Activated T-helper 1 cell treated with anti-CD3 and anti-CD28 coated beads, Interleukin-12 subunit alpha, Interleukin-12 subunit beta, Interleukin-2, Interleukin-4 antibody, amounts not matched to agents 30 ng/mL and 10 ng/mL and 1 ng/mL, durations not matched to agents 14 hours and 24 hours and 36 hours (primary cell): Measurements from ENCODE around the gene COPZ2. TPM values are rescaled to one million over a fixed set of nuclear protein-coding genes. Genes with fewer than 3 reads are reported as not detected.
"Not testable (repeated sequence)": the region's sequence is repeated elsewhere in the genome, so short reads cannot be mapped to it uniquely, and the experiment has no call there.

Source experiments
- DNase-seq: peaks from one replicate; pipeline ENCODE4 v3.0.0; 2021; ENCODE audit warnings: low spot score
- H3K27ac Mint-ChIP-seq: one replicate; pipeline ENCODE4 v1.8.0; 2021; ENCODE audit warnings: mild to moderate bottlenecking, mixed read lengths
- H3K27me3 Mint-ChIP-seq: one replicate; pipeline ENCODE4 v1.8.0; 2022; ENCODE audit warnings: mild to moderate bottlenecking, moderate library complexity, mixed read lengths; ENCODE audit not compliant: insufficient read depth
- H3K36me3 Mint-ChIP-seq: one replicate; pipeline ENCODE4 v1.8.0; 2021; ENCODE audit warnings: low read depth, mixed read lengths
- H3K4me1 Mint-ChIP-seq: one replicate; pipeline ENCODE4 v1.8.0; 2021; ENCODE audit warnings: low read depth, mixed read lengths
- H3K4me3 Mint-ChIP-seq: one replicate; pipeline ENCODE4 v1.8.0; 2021; ENCODE audit warnings: mild to moderate bottlenecking, moderate library complexity, mixed read lengths
- H3K9me3 Mint-ChIP-seq: one replicate; pipeline ENCODE4 v1.8.0; 2021; ENCODE audit warnings: mixed read lengths
- intact Hi-C: fragments of 100-400 bp; cut with micrococcal nuclease; formaldehyde crosslinking; loops from one replicate; pipeline ENCODE4 v1.15.1; 2024
- total RNA-seq: library from RNA; stranded (reverse); gene quantifications from 2 replicates; pipeline ENCODE4 v1.2.3, GENCODE V29; 2022

Gene COPZ2
- total RNA-seq, 1 donor from 2014 or later, result 3.4 TPM

GRCh38 chr17:48010193-48010592, 27.4 kb downstream of the COPZ2 start:
- no peaks in the 10 kb centered on the region for H3K9me3 Mint-ChIP-seq
- peaks cover 8% of the 10 kb centered on the region for H3K4me1 Mint-ChIP-seq
- H3K27me3 Mint-ChIP-seq, result peaks cover 24% of the 10 kb centered on the region
- no peaks in the 10 kb centered on the region for H3K36me3 Mint-ChIP-seq
- no peak for DNase-seq
- H3K4me3 Mint-ChIP-seq, result no peak overlapping the region
- H3K27ac Mint-ChIP-seq, result no peak overlapping the region
- intact Hi-C loops, result loop anchor here (5.0 kb wide), 2 partner anchors 33 to 113 kb away; partner anchors contain the start of gene SP2

- no peak for DNase-seq
- Mint-ChIP-seq H3K27me3 (peaks cover 35% of the 10 kb centered on the region), H3K36me3 (no peaks in the 10 kb centered on the region), H3K27ac (no peak overlapping the region), H3K9me3 (no peaks in the 10 kb centered on the region), H3K4me1 (peaks cover 21% of the 10 kb centered on the region), H3K4me3 (no peak overlapping the region)
- intact Hi-C loops, result no loop called here
These were observed 30.5 kb downstream of the COPZ2 start for GRCh38 chr17:48006936-48007709.

GRCh38 chr17:48004983-48005382, 32.6 kb downstream of the COPZ2 start:
- DNase-seq, result no peak
- no peaks in the 10 kb centered on the region for H3K36me3 Mint-ChIP-seq
- H3K9me3 Mint-ChIP-seq, result no peaks in the 10 kb centered on the region
- intact Hi-C loops, result no loop called here
- peaks cover 35% of the 10 kb centered on the region for H3K27me3 Mint-ChIP-seq
- H3K4me3 Mint-ChIP-seq, result no peak overlapping the region
- H3K4me1 Mint-ChIP-seq, result peaks cover 15% of the 10 kb centered on the region
- H3K27ac Mint-ChIP-seq, result no peak overlapping the region

- peaks cover 28% of the 10 kb centered on the region for H3K27me3 Mint-ChIP-seq
- DNase-seq, result no peak
These were observed 34.0 kb downstream of the COPZ2 start for GRCh38 chr17:48003417-48004151.

GRCh38 chr17:48002916-48003416, 34.6 kb downstream of the COPZ2 start:
- no peak for DNase-seq
- intact Hi-C loops, result no loop called here
- Mint-ChIP-seq H3K9me3 (no peaks in the 10 kb centered on the region), H3K27me3 (peaks cover 25% of the 10 kb centered on the region), H3K27ac (no peak overlapping the region), H3K4me3 (no peak overlapping the region), H3K4me1 (peaks cover 15% of the 10 kb centered on the region), H3K36me3 (no peaks in the 10 kb centered on the region)

More at GRCh38 chr17:48003417-48004151, 34.0 kb downstream of the COPZ2 start:
- intact Hi-C loops, result no loop called here
- Mint-ChIP-seq H3K9me3 (no peaks in the 10 kb centered on the region), H3K36me3 (no peaks in the 10 kb centered on the region), H3K4me1 (peaks cover 15% of the 10 kb centered on the region), H3K27ac (no peak overlapping the region), H3K4me3 (no peak overlapping the region)

GRCh38 chr17:48002266-48002915, 35.2 kb downstream of the COPZ2 start:
- peaks cover 15% of the 10 kb centered on the region for H3K4me1 Mint-ChIP-seq
- H3K27me3 Mint-ChIP-seq, result peaks cover 20% of the 10 kb centered on the region
- intact Hi-C loops, result no loop called here
- no peaks in the 10 kb centered on the region for H3K9me3 Mint-ChIP-seq
- H3K36me3 Mint-ChIP-seq, result no peaks in the 10 kb centered on the region
- no peak overlapping the region for H3K27ac Mint-ChIP-seq
- H3K4me3 Mint-ChIP-seq, result no peak overlapping the region
- no peak for DNase-seq

- DNase-seq, intact Hi-C loops, H3K9me3 Mint-ChIP-seq, H3K36me3 Mint-ChIP-seq, H3K4me3 Mint-ChIP-seq, H3K27ac Mint-ChIP-seq: not testable (repeated sequence)
- Mint-ChIP-seq H3K4me1 (peaks cover 15% of the 10 kb centered on the region), H3K27me3 (peaks cover 14% of the 10 kb centered on the region)
These were observed 35.9 kb downstream of the COPZ2 start for GRCh38 chr17:48001657-48002056.

GRCh38 chr17:48001197-48001596, 36.4 kb downstream of the COPZ2 start:
- intact Hi-C loops, result no loop called here
- no peaks in the 10 kb centered on the region for H3K9me3 Mint-ChIP-seq
- H3K4me3 Mint-ChIP-seq, result no peak overlapping the region
- H3K36me3 Mint-ChIP-seq, result no peaks in the 10 kb centered on the region
- peaks cover 18% of the 10 kb centered on the region for H3K27me3 Mint-ChIP-seq
- peaks cover 15% of the 10 kb centered on the region for H3K4me1 Mint-ChIP-seq
- no peak for DNase-seq
- H3K27ac Mint-ChIP-seq, result no peak overlapping the region

- Mint-ChIP-seq H3K4me1 (peaks cover 6% of the 10 kb centered on the region), H3K4me3 (no peak overlapping the region), H3K27me3 (peaks cover 15% of the 10 kb centered on the region), H3K36me3 (no peaks in the 10 kb centered on the region), H3K27ac (no peak overlapping the region), H3K9me3 (no peaks in the 10 kb centered on the region)
- intact Hi-C loops, result no loop called here
- no peak for DNase-seq
These were observed 38.0 kb downstream of the COPZ2 start for GRCh38 chr17:47999582-47999981.

- no peak for DNase-seq
- Mint-ChIP-seq H3K9me3 (no peaks in the 10 kb centered on the region), H3K4me3 (no peak overlapping the region), H3K4me1 (peaks cover 5% of the 10 kb centered on the region), H3K27me3 (peaks cover 6% of the 10 kb centered on the region), H3K27ac (no peak overlapping the region), H3K36me3 (no peaks in the 10 kb centered on the region)
- intact Hi-C loops, result no loop called here
These were observed 39.6 kb downstream of the COPZ2 start for GRCh38 chr17:47998044-47998443.

- intact Hi-C loops, result no loop called here
- H3K27me3 Mint-ChIP-seq, result peaks cover 6% of the 10 kb centered on the region
- H3K27ac Mint-ChIP-seq, result no peak overlapping the region
- H3K4me1 Mint-ChIP-seq, result peaks cover under 1% of the 10 kb centered on the region
- no peaks in the 10 kb centered on the region for H3K36me3 Mint-ChIP-seq
- no peak overlapping the region for H3K4me3 Mint-ChIP-seq
- no peaks in the 10 kb centered on the region for H3K9me3 Mint-ChIP-seq
- no peak for DNase-seq
These were observed 40.0 kb downstream of the COPZ2 start for GRCh38 chr17:47997586-47997985.

GRCh38 chr17:47996201-47996600, 41.4 kb downstream of the COPZ2 start:
- H3K4me3 Mint-ChIP-seq, result no peak overlapping the region
- peaks cover 6% of the 10 kb centered on the region for H3K27me3 Mint-ChIP-seq
- no peak overlapping the region for H3K27ac Mint-ChIP-seq
- intact Hi-C loops, result no loop called here
- no peaks in the 10 kb centered on the region for H3K9me3 Mint-ChIP-seq
- no peaks in the 10 kb centered on the region for H3K4me1 Mint-ChIP-seq
- DNase-seq, result no peak
- H3K36me3 Mint-ChIP-seq, result no peaks in the 10 kb centered on the region
